Cerebellar nuclear complex (tissue), 1 donor: Measurements from ENCODE around the gene NRXN3.

ENCODE experiments used
- DNase-seq, 2 experiments: peaks; one replicate each; lab custom pipeline; 2025; lab: John Stamatoyannopoulos, UW

NRXN3 gene

DNA sequence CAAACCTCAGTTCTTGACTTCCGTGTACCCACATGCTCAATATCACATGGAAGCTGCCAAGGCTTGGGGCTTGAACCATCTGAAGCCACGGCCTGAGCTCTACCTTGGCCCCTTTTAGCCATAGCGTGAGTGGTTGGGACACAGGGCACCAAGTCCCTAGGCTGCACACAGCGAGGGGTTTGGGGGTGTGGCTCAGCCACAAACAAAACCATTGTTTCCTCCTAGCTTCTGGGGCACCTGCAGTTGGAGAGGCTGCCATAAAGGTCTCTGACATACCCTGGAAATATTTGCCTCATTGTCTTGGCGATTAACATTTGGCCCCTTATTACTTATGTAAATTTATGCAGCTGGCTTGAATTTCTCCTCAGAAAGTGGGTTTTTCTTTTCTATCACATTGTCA is 628.6 kb downstream of the NRXN3 start:
- no peak for DNase-seq

DNA sequence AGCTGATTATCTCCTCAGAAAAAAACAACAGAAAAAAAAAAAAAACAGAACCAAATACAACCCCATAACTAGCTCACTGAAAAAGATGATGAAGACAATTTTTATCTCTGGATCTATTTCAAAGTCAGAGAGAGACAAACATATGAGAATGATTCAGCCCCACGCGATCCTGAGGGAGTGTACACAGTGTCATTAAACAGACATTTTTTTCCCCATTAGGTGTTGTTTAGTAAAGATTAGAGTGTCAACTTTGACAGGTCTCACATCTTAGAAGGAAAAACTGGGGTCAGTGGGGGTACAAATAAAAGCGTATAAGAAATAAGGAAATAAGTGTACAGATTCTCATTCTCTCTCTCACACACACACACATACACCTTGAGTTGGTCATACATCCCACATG is 635.4 kb downstream of the NRXN3 start:
- no peak for DNase-seq

- no peak for DNase-seq
Measured at GRCh38 chr14:78823035-78823434, 652.9 kb downstream of the NRXN3 start.

DNA sequence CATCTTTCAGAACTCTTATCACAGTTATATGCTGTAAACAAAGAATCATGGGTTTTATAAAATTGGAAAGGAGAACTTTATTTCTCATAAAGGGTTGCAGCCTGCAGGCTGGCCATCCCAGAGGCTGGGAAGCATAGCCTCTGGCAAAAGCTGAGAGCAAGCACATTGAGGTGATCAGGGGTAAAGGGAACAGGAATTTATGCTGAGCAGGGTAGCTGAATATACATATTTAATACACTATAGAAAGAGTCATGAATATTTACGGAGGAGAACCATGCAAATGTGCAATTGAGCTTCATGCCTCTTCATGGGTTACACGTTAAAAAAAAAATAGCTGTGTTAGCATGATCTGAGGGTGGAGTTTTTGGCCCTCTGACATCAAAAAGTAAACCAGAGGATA is 653.3 kb downstream of the NRXN3 start:
- no peak for DNase-seq

- no peak for DNase-seq
Measured at GRCh38 chr14:78829274-78829673, 659.1 kb downstream of the NRXN3 start.

DNA sequence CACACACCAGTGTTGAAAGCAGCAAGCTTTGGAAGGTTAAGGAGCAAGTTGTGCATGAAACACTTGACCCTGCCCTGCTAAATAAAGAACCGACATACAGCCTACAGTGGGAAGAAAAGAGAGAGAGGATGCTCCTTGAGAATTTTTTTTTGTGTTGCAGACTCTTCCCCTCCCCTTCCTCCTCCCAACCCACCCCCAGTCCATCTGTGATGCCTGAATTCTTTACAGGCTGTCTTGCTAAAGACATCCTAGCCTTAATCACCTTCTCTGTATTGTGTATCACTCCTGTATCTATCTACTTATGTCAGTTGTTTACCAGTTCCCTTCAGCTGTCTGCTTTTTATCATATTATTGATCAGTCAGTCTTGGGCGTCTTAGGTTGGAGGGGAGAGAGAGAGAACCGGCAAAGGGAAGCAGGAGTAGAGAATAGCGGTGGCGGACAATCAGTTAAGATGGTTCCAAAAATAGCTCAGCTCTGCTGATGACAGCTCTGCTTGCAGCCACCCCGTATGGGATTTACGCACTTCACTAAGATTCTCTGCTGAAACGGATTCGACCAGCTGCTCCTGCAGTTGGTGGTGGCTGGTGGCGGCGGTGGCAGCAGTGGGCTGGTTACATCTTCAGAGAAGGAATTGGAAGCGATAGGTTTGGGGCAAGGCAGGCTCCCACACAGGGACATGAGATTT is 664.7 kb downstream of the NRXN3 start:
- DNase-seq = no peak

GRCh38 chr14:78835909-78836308 is 665.7 kb downstream of the NRXN3 start:
- no peak for DNase-seq

- no peak for DNase-seq
Measured at GRCh38 chr14:78836777-78837176, 666.6 kb downstream of the NRXN3 start.

GRCh38 chr14:78838959-78839358 is 668.8 kb downstream of the NRXN3 start:
- no peak for DNase-seq

DNA sequence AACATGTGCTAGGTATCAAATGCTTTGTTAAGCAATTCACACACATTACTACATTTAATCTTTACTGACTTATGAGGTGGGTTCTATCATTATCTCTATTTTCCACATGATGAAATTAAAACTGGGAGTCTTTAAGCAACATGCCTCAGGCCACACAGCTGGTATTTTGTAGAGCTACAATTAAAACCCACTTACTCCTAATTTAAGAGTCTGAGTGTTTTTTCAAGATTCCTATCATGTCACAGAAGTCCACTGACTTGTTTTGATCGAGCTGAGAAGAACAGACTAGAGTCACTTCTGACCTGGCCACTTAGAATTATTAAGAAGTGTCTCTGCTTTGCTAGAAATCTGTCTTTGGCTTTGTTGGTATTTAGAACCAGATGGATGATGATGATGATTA is 670.7 kb downstream of the NRXN3 start:
- DNase-seq = no peak

DNA sequence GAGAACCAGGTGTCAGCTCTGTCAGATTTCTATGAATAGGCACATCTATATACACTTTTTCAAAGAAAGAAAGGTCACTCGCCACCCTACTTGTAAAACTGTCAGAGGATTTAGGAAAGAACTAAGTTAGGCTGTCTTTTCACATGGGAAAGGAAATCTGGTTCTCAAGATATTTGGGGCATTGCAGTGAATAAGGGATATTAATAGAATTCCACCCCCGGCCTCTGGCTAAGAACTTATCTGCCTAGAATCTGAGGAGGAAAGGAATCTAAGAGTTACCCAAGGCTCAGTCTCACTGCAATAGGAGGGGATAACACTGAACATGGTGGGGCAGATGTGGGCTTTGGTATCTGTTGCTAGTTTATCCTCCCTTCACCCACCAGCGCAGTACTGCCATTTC is 677.6 kb downstream of the NRXN3 start:
- no peak for DNase-seq

DNA sequence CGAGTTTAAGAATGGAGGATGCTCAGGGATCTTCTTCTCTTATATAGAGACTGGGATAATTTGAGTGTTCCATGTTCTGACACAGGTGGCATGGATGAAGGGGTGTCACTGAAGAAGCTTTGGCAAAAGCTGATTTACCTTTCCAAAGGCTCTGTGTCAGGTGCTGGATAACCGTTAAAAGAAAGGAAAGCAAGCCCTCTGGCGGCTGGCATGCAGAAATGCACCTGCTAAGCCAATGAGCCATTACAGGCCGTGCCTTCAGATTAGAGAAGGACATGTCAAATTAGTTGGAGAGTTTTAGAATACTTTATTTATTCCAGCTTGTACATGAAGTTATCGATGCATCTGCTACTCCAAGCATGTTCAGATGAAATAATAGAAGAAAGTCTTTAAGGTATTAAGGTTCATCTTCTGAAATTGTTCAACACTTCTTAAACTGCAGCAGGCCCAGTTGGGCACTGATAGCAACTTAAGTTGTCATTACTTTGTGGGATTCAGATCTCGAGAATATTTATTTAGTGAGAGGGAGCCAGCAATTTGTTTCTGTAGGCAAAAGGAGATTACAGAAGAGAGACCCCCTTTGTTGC is 678.2 kb downstream of the NRXN3 start:
- no peak for DNase-seq

GRCh38 chr14:78849952-78850351 is 679.8 kb downstream of the NRXN3 start:
- DNase-seq = no peak

DNA sequence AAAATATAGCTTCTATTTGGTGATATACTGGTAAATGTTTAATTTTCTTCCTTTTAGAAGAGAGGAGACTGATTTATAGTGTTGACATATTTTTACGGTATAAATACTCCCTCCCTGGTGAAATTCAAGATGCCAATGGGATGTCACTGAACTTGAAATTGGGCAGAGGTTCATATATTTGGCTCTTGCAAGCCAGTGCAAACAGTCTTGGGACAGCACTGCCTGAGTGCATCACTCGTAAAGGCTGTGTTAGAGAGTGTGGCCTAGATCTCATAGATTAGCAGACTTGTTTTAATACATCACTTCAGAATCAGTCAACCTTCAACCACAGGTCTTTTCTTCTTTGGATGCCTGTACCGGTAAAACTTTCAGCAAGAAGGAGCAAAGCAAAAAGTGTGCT is 681.0 kb downstream of the NRXN3 start:
- DNase-seq = no peak

GRCh38 chr14:78852040-78852439 is 681.9 kb downstream of the NRXN3 start:
- DNase-seq = no peak

DNA sequence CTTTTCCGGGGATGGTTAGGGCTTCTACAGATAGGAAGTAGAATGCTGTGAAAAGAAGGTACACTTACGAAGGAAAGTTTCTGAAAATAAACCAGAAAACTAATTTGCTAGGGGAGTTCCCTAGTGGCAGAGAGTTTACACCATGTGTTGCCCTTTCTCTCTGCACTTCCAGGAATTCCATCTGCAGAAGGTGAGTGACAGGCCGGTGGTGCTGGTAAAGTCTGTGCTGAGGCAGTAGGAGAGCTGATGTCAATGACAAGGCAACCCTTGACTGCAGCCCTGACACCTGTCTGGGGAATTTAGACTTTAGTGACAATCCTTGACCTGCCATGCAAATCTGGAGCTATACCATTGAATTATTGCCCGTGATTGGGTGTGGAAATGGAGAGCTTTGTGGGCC is 687.8 kb downstream of the NRXN3 start:
- DNase-seq = no peak

DNA sequence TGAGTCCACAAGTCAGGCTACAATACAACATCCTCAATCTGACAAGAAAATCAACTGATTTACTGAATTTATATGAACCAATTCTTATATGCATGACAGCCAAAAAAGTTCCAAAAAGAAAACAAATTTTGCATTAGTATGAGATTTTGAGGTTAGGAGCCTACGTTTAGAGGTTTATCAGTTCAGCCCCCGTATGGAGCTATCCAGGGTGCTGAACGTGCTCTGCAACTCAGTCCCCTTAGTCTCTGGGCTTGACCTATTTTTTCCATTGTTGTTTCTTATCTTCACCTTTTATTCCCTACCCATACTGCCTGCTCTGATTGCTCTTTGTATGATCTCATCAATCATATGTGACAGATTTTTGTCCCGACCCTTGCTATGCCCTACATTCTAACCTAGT is 693.0 kb downstream of the NRXN3 start:
- DNase-seq = no peak

DNA sequence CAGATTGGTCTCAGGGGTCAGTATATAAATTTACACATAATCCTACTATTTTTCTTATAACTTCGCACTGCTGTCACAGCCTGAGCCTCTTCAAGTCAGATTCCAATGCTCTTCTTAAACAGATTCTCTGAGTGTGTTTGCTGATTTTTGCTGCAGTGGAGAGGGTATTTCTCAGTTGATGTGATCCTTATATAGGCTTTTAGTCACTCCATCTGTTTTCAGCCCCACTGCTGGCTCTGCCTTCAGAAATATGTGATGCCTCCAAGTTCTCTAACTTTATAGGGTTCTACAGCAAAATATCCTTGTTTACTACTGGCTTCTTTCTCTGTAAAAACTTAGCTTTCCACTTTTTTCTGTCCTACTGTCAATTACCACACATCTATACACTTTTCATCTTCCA is 702.7 kb downstream of the NRXN3 start:
- DNase-seq = no peak

- no peak for DNase-seq
Measured at GRCh38 chr14:78873581-78873980, 703.4 kb downstream of the NRXN3 start.

- no peak for DNase-seq
Measured at GRCh38 chr14:78875049-78875448, 704.9 kb downstream of the NRXN3 start.

DNA sequence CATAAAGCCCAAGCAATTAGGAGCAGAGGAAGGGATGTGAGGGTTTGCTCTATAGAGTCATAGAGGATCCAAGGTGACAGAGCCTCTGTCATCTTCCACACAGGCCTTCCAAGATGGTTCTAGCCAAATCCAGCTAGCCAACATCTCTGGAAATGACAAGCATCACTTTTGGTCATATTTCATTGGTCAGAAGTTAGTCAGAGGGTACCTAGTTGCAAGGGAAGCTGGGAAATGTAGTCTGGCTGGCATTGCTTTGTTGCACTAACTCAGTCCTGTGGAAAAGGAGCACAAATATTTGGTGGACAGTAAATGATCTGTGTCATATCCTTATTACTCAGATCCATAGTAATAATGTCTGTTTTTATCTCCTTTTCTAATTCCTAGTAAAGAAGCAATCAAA is 715.7 kb downstream of the NRXN3 start:
- no peak for DNase-seq

DNA sequence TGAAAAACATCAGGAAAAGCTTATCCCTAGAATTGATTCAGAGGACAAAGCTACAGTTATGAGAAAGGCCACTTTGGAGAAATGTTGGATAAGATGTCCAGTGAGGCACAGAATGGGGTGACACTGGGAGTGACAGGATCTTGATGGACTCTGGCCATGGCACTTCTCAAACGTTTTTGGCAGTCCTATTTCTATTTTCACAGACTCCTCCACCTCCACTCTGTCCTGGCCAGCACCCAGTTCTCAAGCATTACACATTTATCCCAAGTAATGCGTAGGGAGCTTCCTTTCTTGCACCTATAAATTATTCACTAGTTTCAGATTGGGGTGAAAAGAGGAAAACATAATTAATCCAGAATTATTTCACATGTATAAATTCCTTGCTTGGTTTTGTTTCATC is 727.3 kb downstream of the NRXN3 start:
- DNase-seq = no peak

DNA sequence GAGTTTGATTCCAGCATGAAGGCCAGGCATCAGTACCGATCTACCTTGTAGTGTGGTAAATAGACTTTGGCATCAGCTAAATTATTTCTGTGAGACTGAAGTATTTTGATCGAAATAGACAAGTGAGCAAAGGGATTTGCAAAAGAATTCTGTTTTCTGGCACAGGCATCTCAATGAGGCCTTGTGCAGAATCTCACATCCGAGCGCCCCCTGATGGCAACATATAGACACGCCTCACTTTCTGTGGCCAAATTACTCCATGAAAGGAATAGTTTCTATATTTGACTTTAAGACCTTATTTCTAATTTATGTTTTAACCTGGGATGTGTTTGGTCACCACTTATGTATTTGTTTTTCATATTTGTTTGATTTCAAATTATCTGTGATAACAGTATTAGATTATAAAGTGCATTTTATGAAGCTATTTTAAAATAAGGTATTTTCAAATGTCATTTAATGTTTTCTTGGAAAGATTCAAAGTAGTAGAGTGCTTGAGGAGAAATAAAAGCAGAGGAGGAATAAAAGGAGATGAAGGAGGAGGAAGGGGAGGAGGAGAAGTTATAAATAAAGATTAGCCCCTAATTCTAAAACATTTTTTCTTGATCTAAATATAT is 731.9 kb downstream of the NRXN3 start:
- DNase-seq = no peak

DNA sequence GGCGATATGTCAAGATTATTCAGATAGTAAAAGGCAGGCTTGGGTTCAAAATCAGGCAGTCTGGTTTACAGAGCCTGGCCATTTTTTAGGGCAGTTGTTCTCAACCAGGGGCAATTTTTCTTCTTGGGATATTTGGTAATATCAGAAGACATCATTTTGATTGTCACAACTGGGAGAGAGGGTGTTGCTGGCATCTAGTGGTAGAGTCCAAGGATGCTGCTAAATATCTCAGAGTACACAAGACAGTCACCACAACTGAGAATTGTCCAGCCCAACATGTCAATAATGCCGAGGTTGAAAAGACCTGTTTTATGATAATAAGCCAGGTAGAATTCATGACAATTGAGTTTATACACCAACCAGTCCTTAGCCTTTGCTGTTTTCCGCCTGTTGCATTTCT is 733.9 kb downstream of the NRXN3 start:
- no peak for DNase-seq
